ENCODE results near the gene PNISR.

PNISR gene

GRCh38 chr6:99362678-99363268 is 62.3 kb downstream of the PNISR start:
- no peaks in the 10 kb centered on the region for H3K36me3 ChIP-seq
- peaks cover 48% of the 10 kb centered on the region for H3K27me3 ChIP-seq
- H3K4me3 ChIP-seq (ENCODE audit: low read depth in 1 of 2, low read length in 1 of 2), result no peak overlapping the region
- no peaks in the 10 kb centered on the region for H3K4me1 ChIP-seq (ENCODE audit: control insufficient read depth in 1 of 2, insufficient read depth in 1 of 2, low read depth in 1 of 2, low read length in 1 of 2)
- no peak overlapping the region for H3K27ac ChIP-seq
- TF ChIP-seq CTCF (IDR thresholded peaks at IDR 0.05), result no peak
- H3K9me3 ChIP-seq, result no peaks in the 10 kb centered on the region

GRCh38 chr6:99359800-99360199 is 65.3 kb downstream of the PNISR start:
- no peak overlapping the region for H3K27ac ChIP-seq
- no peaks in the 10 kb centered on the region for H3K4me1 ChIP-seq (ENCODE audit: control insufficient read depth in 1 of 2, insufficient read depth in 1 of 2, low read depth in 1 of 2, low read length in 1 of 2)
- no peaks in the 10 kb centered on the region for H3K9me3 ChIP-seq
- H3K27me3 ChIP-seq, result peaks cover 70% of the 10 kb centered on the region
- H3K4me3 ChIP-seq (ENCODE audit: low read depth in 1 of 2, low read length in 1 of 2), result no peak overlapping the region
- no peak for TF ChIP-seq CTCF (IDR thresholded peaks at IDR 0.05)
- H3K36me3 ChIP-seq, result no peaks in the 10 kb centered on the region

GRCh38 chr6:99356641-99357040 is 68.5 kb downstream of the PNISR start:
- H3K4me3 ChIP-seq (ENCODE audit: low read depth in 1 of 2, low read length in 1 of 2), result no peak overlapping the region
- no peak for TF ChIP-seq CTCF (IDR thresholded peaks at IDR 0.05)
- no peaks in the 10 kb centered on the region for H3K9me3 ChIP-seq
- no peaks in the 10 kb centered on the region for H3K36me3 ChIP-seq
- peaks cover 96% of the 10 kb centered on the region for H3K27me3 ChIP-seq
- H3K27ac ChIP-seq, result no peak overlapping the region
- H3K4me1 ChIP-seq (ENCODE audit: control insufficient read depth in 1 of 2, insufficient read depth in 1 of 2, low read depth in 1 of 2, low read length in 1 of 2), result no peaks in the 10 kb centered on the region

GRCh38 chr6:99354983-99355382 is 70.1 kb downstream of the PNISR start:
- TF ChIP-seq CTCF (IDR thresholded peaks at IDR 0.05), result no peak
- no peak overlapping the region for H3K4me3 ChIP-seq (ENCODE audit: low read depth in 1 of 2, low read length in 1 of 2)
- no peaks in the 10 kb centered on the region for H3K36me3 ChIP-seq
- no peaks in the 10 kb centered on the region for H3K9me3 ChIP-seq
- peaks cover 96% of the 10 kb centered on the region for H3K27me3 ChIP-seq
- no peaks in the 10 kb centered on the region for H3K4me1 ChIP-seq (ENCODE audit: control insufficient read depth in 1 of 2, insufficient read depth in 1 of 2, low read depth in 1 of 2, low read length in 1 of 2)
- no peak overlapping the region for H3K27ac ChIP-seq

- Histone ChIP-seq H3K27me3 (peaks cover 96% of the 10 kb centered on the region), H3K4me3 (ENCODE audit: low read depth in 1 of 2, low read length in 1 of 2) (no peak overlapping the region)
Observed at GRCh38 chr6:99353126-99353525, 72.0 kb downstream of the PNISR start.

More at GRCh38 chr6:99353126-99353525, 72.0 kb downstream of the PNISR start:
- Histone ChIP-seq H3K36me3 (no peaks in the 10 kb centered on the region), H3K27ac (no peak overlapping the region), H3K4me1 (ENCODE audit: control insufficient read depth in 1 of 2, insufficient read depth in 1 of 2, low read depth in 1 of 2, low read length in 1 of 2) (peaks cover 0 to 5% of the 10 kb centered on the region in 2 experiments), H3K9me3 (no peaks in the 10 kb centered on the region)
- TF ChIP-seq CTCF (IDR thresholded peaks at IDR 0.05), result no peak
